Activated naive CD8-positive, alpha-beta T cell treated with anti-CD3 and anti-CD28 coated beads for 36 hours (primary cell): ENCODE measurements around the gene NCLN. TPM values are rescaled to one million over a fixed set of nuclear protein-coding genes. Genes with fewer than 3 reads are reported as not detected.
"Not testable (repeated sequence)": the region's sequence is repeated elsewhere in the genome, so short reads cannot be mapped to it uniquely, and the experiment has no call there.

Experiments used
- DNase-seq: peaks from one replicate; pipeline ENCODE4 v3.0.0; 2021
- H3K27ac Mint-ChIP-seq: one replicate; pipeline ENCODE4 v1.8.0; 2022; ENCODE audit warnings: mild to moderate bottlenecking, moderate library complexity, mixed read lengths
- H3K27me3 Mint-ChIP-seq: one replicate; pipeline ENCODE4 v1.8.0; 2022; ENCODE audit warnings: mild to moderate bottlenecking, mixed read lengths
- H3K36me3 Mint-ChIP-seq: one replicate; pipeline ENCODE4 v1.8.0; 2021; ENCODE audit warnings: mild to moderate bottlenecking, mixed read lengths
- H3K4me1 Mint-ChIP-seq: one replicate; pipeline ENCODE4 v1.8.0; 2021; ENCODE audit warnings: mixed read lengths
- H3K4me3 Mint-ChIP-seq: one replicate; pipeline ENCODE4 v1.8.0; 2022; ENCODE audit warnings: mild to moderate bottlenecking, moderate library complexity, mixed read lengths
- H3K9me3 Mint-ChIP-seq: one replicate; pipeline ENCODE4 v1.8.0; 2022; ENCODE audit warnings: mixed read lengths
- total RNA-seq, 2 experiments: library from RNA; stranded (reverse); gene quantifications; one replicate each; pipeline ENCODE4 v1.2.3, GENCODE V29; 2021

Gene NCLN
- total RNA-seq, 2 experiments from 2014 or later, result 86.5 to 91.3 TPM

DNA sequence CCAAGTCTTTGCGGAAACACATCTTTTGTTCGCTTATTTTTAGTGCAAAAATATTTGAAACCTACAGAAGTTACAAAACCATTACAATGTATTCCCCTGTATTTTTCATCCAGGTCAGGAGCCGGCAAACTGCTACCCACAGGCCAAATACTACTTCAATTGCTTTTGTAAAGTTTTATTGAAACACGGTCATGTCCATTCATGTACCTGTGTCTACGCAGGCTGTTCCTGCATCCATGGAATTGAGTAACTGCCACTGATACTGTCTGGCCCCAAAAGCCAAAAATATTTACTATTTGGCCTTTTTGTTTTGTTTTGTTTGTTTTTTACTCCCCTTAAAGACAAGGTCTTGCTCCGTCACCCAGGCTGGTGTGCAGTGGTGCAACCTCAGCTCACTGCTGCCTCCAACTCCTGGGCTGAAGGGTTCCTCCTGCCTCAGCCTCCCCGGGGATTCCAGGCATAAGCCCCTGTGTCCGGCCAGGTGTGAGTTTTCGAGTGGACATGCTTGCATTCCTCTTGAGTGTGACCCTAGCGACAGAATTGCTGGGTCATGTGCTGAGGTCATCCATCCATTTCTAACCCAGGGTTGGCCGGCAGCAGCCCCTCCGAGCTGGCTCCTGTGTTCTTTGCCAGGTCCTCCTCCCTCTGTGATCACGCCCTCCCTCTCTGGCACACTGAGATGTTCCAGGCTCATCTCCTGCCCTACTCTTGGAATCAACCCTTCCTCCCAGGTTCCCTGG is 18.0 kb upstream of the NCLN start:
- Mint-ChIP-seq H3K27ac (no peak overlapping the region), H3K36me3 (peaks cover 1% of the 10 kb centered on the region), H3K9me3 (no peaks in the 10 kb centered on the region)

GRCh38 chr19:3171894-3172672 is 13.6 kb upstream of the NCLN start:
- H3K36me3 Mint-ChIP-seq, result peaks cover 7% of the 10 kb centered on the region
- H3K27ac Mint-ChIP-seq, result no peak overlapping the region

More for the DNA sequence above, 18.0 kb upstream of the NCLN start:
- Mint-ChIP-seq H3K27me3 (no peaks in the 10 kb centered on the region), H3K4me1 (peaks cover 10% of the 10 kb centered on the region), H3K4me3 (no peak overlapping the region)
- no peak for DNase-seq

GRCh38 chr19:3172673-3173000 is 13.1 kb upstream of the NCLN start:
- H3K36me3 Mint-ChIP-seq, DNase-seq, H3K9me3 Mint-ChIP-seq, H3K27me3 Mint-ChIP-seq, H3K27ac Mint-ChIP-seq, H3K4me3 Mint-ChIP-seq: not testable (repeated sequence)
- peaks cover 15% of the 10 kb centered on the region for H3K4me1 Mint-ChIP-seq

More at GRCh38 chr19:3171894-3172672, 13.6 kb upstream of the NCLN start:
- Mint-ChIP-seq H3K9me3 (no peaks in the 10 kb centered on the region), H3K4me1 (peaks cover 12% of the 10 kb centered on the region), H3K27me3 (no peaks in the 10 kb centered on the region), H3K4me3 (no peak overlapping the region)
- DNase-seq, result no peak

GRCh38 chr19:3175781-3176714 is 9.7 kb upstream of the NCLN start:
- Mint-ChIP-seq H3K27ac (peak overlapping the region; percentile 85), H3K4me3 (peak overlapping the region; percentile 25), H3K27me3 (no peaks in the 10 kb centered on the region), H3K36me3 (peaks cover 24% of the 10 kb centered on the region), H3K4me1 (peaks cover 18% of the 10 kb centered on the region), H3K9me3 (no peaks in the 10 kb centered on the region)
- no peak for DNase-seq

DNA sequence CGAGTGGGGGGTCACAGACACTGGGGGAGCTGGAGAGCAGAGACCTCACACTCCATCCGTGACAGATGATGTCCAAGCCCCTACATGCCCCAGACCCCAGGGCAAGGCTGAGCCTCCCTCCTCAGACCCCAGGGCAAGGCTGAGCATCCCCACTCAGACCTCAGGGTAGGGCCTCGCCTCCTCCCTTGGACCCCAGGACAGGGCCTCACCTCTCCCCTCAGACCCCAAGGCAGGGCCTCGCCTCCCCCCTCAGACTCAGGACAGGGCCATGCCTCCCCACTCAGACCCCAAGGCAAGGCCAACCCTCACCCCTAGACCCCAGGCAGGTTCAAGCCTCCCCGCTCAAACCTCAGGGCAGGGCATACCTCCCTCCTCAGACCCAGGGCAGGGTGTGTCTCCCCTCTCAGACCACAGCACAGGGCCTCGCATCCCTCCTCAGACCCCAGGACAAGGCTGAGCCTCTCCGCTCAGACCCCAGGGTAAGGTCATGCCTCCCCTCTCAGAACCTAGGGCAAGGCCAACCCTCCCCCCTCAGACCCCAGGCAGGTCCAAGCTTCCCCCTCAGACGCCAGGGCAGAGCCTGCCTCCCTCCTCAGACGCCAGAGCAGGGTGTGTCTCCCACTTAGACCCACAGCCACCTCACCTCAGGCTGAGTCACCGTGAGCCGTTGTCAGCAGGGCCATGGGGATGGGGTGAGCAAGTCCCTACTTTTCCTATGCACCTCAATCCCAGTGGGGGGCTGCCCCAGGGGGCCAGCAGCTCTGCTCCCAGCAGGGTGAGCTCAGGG is 8.8 kb upstream of the NCLN start:
- Mint-ChIP-seq H3K4me1 (peaks cover 18% of the 10 kb centered on the region), H3K27me3 (no peaks in the 10 kb centered on the region), H3K36me3 (peaks cover 25% of the 10 kb centered on the region), H3K4me3 (peak overlapping the region; percentile 74), H3K9me3 (no peaks in the 10 kb centered on the region), H3K27ac (peak overlapping the region; percentile 85)
- DNase-seq, result peak; percentile 77

DNA sequence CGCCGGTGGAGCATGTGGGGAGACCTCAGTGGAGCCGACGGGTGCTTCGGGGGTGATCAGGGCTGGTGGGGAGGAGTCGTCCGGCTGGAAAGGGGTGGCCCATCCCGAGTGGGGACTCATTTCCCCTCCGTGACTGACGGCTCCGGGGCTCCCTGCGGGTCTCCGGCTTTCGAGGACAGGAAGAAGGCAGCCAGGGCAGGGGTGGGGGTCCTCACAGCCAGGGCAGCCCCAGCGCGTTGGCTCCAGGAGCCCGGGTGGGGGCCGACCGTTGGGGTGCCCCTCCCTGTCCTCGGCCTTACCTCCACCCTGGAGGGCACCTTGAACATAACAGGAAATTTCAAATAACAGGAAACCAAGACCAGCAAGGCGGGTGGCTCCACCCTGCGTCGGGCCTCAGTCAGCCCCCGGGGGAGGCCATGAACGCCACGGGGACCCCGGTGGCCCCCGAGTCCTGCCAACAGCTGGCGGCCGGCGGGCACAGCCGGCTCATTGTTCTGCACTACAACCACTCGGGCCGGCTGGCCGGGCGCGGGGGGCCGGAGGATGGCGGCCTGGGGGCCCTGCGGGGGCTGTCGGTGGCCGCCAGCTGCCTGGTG is 7.3 kb upstream of the NCLN start, which contains the start of gene S1PR4:
S1PR4 (plus strand) TSS at position 393 of the 596 bp plus-strand sequence; CDS start at position 417, 24 bp downstream.
- DNase-seq, result peak; percentile 77
- Mint-ChIP-seq H3K27ac (peak within 1 kb of the TSS; percentile 97), H3K36me3 (peaks cover 27% of the 10 kb centered on the region), H3K4me1 (peaks cover 23% of the 10 kb centered on the region), H3K27me3 (no peaks in the 10 kb centered on the region), H3K4me3 (peak within 1 kb of the TSS; percentile 99), H3K9me3 (no peaks in the 10 kb centered on the region)

DNA sequence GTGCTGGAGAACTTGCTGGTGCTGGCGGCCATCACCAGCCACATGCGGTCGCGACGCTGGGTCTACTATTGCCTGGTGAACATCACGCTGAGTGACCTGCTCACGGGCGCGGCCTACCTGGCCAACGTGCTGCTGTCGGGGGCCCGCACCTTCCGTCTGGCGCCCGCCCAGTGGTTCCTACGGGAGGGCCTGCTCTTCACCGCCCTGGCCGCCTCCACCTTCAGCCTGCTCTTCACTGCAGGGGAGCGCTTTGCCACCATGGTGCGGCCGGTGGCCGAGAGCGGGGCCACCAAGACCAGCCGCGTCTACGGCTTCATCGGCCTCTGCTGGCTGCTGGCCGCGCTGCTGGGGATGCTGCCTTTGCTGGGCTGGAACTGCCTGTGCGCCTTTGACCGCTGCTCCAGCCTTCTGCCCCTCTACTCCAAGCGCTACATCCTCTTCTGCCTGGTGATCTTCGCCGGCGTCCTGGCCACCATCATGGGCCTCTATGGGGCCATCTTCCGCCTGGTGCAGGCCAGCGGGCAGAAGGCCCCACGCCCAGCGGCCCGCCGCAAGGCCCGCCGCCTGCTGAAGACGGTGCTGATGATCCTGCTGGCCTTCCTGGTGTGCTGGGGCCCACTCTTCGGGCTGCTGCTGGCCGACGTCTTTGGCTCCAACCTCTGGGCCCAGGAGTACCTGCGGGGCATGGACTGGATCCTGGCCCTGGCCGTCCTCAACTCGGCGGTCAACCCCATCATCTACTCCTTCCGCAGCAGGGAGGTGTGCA is 6.6 kb upstream of the NCLN start:
- DNase-seq, result peak; percentile 55
- H3K36me3 Mint-ChIP-seq, result peaks cover 31% of the 10 kb centered on the region
- peak overlapping the region; percentile 97 for H3K27ac Mint-ChIP-seq
- no peaks in the 10 kb centered on the region for H3K9me3 Mint-ChIP-seq
- peak overlapping the region; percentile 99 for H3K4me3 Mint-ChIP-seq
- no peaks in the 10 kb centered on the region for H3K27me3 Mint-ChIP-seq
- H3K4me1 Mint-ChIP-seq, result peaks cover 29% of the 10 kb centered on the region

DNA sequence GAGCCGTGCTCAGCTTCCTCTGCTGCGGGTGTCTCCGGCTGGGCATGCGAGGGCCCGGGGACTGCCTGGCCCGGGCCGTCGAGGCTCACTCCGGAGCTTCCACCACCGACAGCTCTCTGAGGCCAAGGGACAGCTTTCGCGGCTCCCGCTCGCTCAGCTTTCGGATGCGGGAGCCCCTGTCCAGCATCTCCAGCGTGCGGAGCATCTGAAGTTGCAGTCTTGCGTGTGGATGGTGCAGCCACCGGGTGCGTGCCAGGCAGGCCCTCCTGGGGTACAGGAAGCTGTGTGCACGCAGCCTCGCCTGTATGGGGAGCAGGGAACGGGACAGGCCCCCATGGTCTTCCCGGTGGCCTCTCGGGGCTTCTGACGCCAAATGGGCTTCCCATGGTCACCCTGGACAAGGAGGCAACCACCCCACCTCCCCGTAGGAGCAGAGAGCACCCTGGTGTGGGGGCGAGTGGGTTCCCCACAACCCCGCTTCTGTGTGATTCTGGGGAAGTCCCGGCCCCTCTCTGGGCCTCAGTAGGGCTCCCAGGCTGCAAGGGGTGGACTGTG is 5.9 kb upstream of the NCLN start:
- no peaks in the 10 kb centered on the region for H3K9me3 Mint-ChIP-seq
- peaks cover 37% of the 10 kb centered on the region for H3K36me3 Mint-ChIP-seq
- H3K27ac Mint-ChIP-seq, result peak overlapping the region; percentile 97
- peak; percentile 61 for DNase-seq
- H3K4me1 Mint-ChIP-seq, result peaks cover 36% of the 10 kb centered on the region
- H3K4me3 Mint-ChIP-seq, result peak overlapping the region; percentile 99
- no peaks in the 10 kb centered on the region for H3K27me3 Mint-ChIP-seq

GRCh38 chr19:3183721-3184641 is 1.7 kb upstream of the NCLN start:
- H3K9me3 Mint-ChIP-seq, result no peaks in the 10 kb centered on the region
- no peak for DNase-seq
- peaks cover 47% of the 10 kb centered on the region for H3K4me1 Mint-ChIP-seq
- H3K36me3 Mint-ChIP-seq, result peaks cover 40% of the 10 kb centered on the region
- H3K27ac Mint-ChIP-seq, result peak overlapping the region; percentile 73
- H3K27me3 Mint-ChIP-seq, result no peaks in the 10 kb centered on the region
- peak overlapping the region; percentile 89 for H3K4me3 Mint-ChIP-seq

DNA sequence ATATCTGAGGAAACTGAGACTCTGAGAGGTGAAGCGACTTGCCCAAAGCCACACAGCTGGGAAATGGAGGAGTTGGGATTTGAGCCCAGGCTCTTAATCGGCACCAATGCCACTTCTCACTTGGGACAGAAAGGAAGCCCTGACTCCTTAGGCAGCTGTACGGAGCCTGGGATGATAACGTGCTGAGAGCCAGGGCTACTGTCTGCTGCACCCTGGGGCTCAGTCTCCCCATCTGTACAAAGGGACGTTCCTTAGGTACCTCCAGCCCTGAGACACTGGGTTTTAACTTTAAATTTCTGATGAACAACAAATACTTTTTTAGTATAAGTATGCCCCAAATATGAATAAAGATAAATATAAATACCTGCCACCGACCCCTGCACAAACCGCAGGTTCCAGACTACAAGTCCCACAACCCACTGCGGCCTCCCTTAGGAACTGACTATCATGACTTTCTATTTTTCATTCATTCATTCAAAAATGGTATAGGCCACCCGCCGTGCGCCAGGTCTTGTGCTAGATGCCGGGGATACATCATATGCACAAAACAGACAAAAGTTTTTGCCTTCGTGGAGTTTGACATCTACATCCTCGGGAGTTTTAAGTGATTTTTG is 776 bp upstream of the NCLN start:
- Mint-ChIP-seq H3K9me3 (no peaks in the 10 kb centered on the region), H3K27ac (peak overlapping the region; percentile 97), H3K4me1 (peaks cover 48% of the 10 kb centered on the region), H3K27me3 (no peaks in the 10 kb centered on the region), H3K36me3 (peaks cover 34% of the 10 kb centered on the region), H3K4me3 (peak overlapping the region; percentile 89)
- peak; percentile 58 for DNase-seq

GRCh38 chr19:3186160-3186688 is 494 bp downstream of the NCLN start:
- peak overlapping the region; percentile 64 for H3K27ac Mint-ChIP-seq
- peaks cover 49% of the 10 kb centered on the region for H3K4me1 Mint-ChIP-seq
- no peaks in the 10 kb centered on the region for H3K9me3 Mint-ChIP-seq
- H3K4me3 Mint-ChIP-seq, result peak overlapping the region; percentile 89
- no peaks in the 10 kb centered on the region for H3K27me3 Mint-ChIP-seq
- peaks cover 23% of the 10 kb centered on the region for H3K36me3 Mint-ChIP-seq
- no peak for DNase-seq
